Vagina (tissue), 2 donors: ENCODE data around the gene TRIM72. TPM values are rescaled to one million over a fixed set of nuclear protein-coding genes. Genes with fewer than 3 reads are reported as not detected.

Experiments used
- DNase-seq, 2 donors: peaks; one replicate each; pipeline ENCODE4 v3.0.0-alpha.2; 2017; ENCODE audit errors: extremely low spot score in 2 of 2
- H3K27ac ChIP-seq: fragments of 200-600 bp; sonication (generic); one replicate; pipeline ENCODE4 v1.5.1; 2019
- H3K27me3 ChIP-seq: fragments of 200-600 bp; sonication (generic); one replicate; pipeline ENCODE4 v1.5.1; 2019
- H3K36me3 ChIP-seq, 2 donors: fragments of 200-600 bp; sonication (generic); one replicate each; pipeline ENCODE4 v1.5.1; 2017 to 2019
- H3K4me1 ChIP-seq: fragments of 200-600 bp; sonication (generic); one replicate; pipeline ENCODE4 v1.5.1; 2019
- H3K4me3 ChIP-seq, 2 donors: fragments of 200-600 bp; sonication (generic); 1 replicate in 1 of 2; 2 replicates in 1 of 2; pipeline ENCODE4 v1.5.1; 2016 to 2019
- H3K9me3 ChIP-seq: fragments of 200-600 bp; sonication (generic); one replicate; pipeline ENCODE4 v1.5.1; 2019
- CTCF ChIP-seq, 3 experiments: fragments of 450-650 bp in 2 of 3; fragments of 200-600 bp in 1 of 3; sonication (generic) in 1 of 3; IDR thresholded peaks; one replicate each; pipeline ENCODE4 v1.5.1; 2017 to 2019; ENCODE audit warnings: antibody characterized with exemption in 3 of 3, mild to moderate bottlenecking in 2 of 3, moderate library complexity in 2 of 3
- POLR2A ChIP-seq, 2 donors: fragments of 450-650 bp; IDR thresholded peaks; one replicate each; pipeline ENCODE4 v1.6.1; 2017; ENCODE audit warnings: antibody characterized with exemption in 2 of 2, mild to moderate bottlenecking in 2 of 2, moderate library complexity in 2 of 2
- POLR2AphosphoS5 ChIP-seq, 2 donors: sonication (generic); formaldehyde crosslinking; IDR thresholded peaks; one replicate each; pipeline ENCODE4 v1.9.0; 2017; ENCODE audit warnings: antibody characterized with exemption in 2 of 2, mild to moderate bottlenecking in 2 of 2, low read depth in 1 of 2; ENCODE audit not compliant: insufficient read depth in 1 of 2
- intact Hi-C: fragments of 100-400 bp; cut with DNase I; formaldehyde crosslinking; loops from one replicate; pipeline ENCODE4 v1.15.1; 2023
- total RNA-seq: library from RNA; depleted of rRNA; stranded (reverse); fragments of >200 nt; gene quantifications from one replicate; pipeline ENCODE4 v1.2.3, GENCODE V29; 2016

Gene TRIM72
- total RNA-seq, 1 donor from 2014 or later = not detected

GRCh38 chr16:31183432-31184428 lies 30.2 kb upstream of the TRIM72 start:
- intact Hi-C loops = loop anchor here (10.0 kb wide), 1 partner anchor 261 kb away; the partner anchor contains the start of gene ZNF843
- no peak for TF ChIP-seq POLR2AphosphoS5 (IDR thresholded peaks at IDR 0.05; ENCODE audit: insufficient read depth in 1 of 2, low read depth in 1 of 2)
- no peak for TF ChIP-seq POLR2A (IDR thresholded peaks at IDR 0.05)
- TF ChIP-seq CTCF (IDR thresholded peaks at IDR 0.05) = no peak
- DNase-seq = no peak
- peaks cover 42% of the 10 kb centered on the region for H3K4me1 ChIP-seq
- H3K36me3 ChIP-seq = peaks cover 4 to 65% of the 10 kb centered on the region in 2 donors
- no peaks in the 10 kb centered on the region for H3K9me3 ChIP-seq
- H3K27me3 ChIP-seq = no peaks in the 10 kb centered on the region
- H3K4me3 ChIP-seq = no peak overlapping the region
- no peak overlapping the region for H3K27ac ChIP-seq

GRCh38 chr16:31184888-31185287 lies 29.0 kb upstream of the TRIM72 start:
- Histone ChIP-seq H3K27me3 (no peaks in the 10 kb centered on the region), H3K36me3 (peaks cover 4 to 76% of the 10 kb centered on the region in 2 donors), H3K9me3 (no peaks in the 10 kb centered on the region), H3K4me3 (no peak overlapping the region), H3K4me1 (peaks cover 35% of the 10 kb centered on the region), H3K27ac (no peak overlapping the region)
- TF ChIP-seq POLR2AphosphoS5 (IDR thresholded peaks at IDR 0.05; ENCODE audit: insufficient read depth in 1 of 2, low read depth in 1 of 2) = no peak
- TF ChIP-seq POLR2A (IDR thresholded peaks at IDR 0.05) = no peak
- TF ChIP-seq CTCF (IDR thresholded peaks at IDR 0.05) = no peak
- intact Hi-C loops = loop anchor here (10.0 kb wide), 1 partner anchor 260 kb away; the partner anchor contains the start of gene ZNF843
- no peak for DNase-seq

- peaks cover 4 to 81% of the 10 kb centered on the region in 2 donors for H3K36me3 ChIP-seq
- H3K9me3 ChIP-seq = no peaks in the 10 kb centered on the region
- H3K4me3 ChIP-seq = no peak overlapping the region
- peaks cover 35% of the 10 kb centered on the region for H3K4me1 ChIP-seq
- H3K27me3 ChIP-seq = no peaks in the 10 kb centered on the region
- intact Hi-C loops = loop anchor here (10.0 kb wide), 1 partner anchor 259 kb away; the partner anchor contains the start of gene ZNF843
- TF ChIP-seq POLR2AphosphoS5 (IDR thresholded peaks at IDR 0.05; ENCODE audit: insufficient read depth in 1 of 2, low read depth in 1 of 2) = no peak
- TF ChIP-seq CTCF (IDR thresholded peaks at IDR 0.05) = no peak
- no peak for TF ChIP-seq POLR2A (IDR thresholded peaks at IDR 0.05)
- H3K27ac ChIP-seq = no peak overlapping the region
- DNase-seq = no peak
These were observed 28.6 kb upstream of the TRIM72 start for GRCh38 chr16:31185339-31185738.

GRCh38 chr16:31186176-31186575 lies 27.7 kb upstream of the TRIM72 start:
- no peak for DNase-seq
- Histone ChIP-seq H3K4me3 (no peak overlapping the region), H3K27me3 (no peaks in the 10 kb centered on the region), H3K36me3 (peaks cover 4 to 89% of the 10 kb centered on the region in 2 donors), H3K4me1 (peaks cover 34% of the 10 kb centered on the region), H3K27ac (no peak overlapping the region), H3K9me3 (no peaks in the 10 kb centered on the region)
- intact Hi-C loops = loop anchor here (10.0 kb wide), 1 partner anchor 259 kb away; the partner anchor contains the start of gene ZNF843
- TF ChIP-seq CTCF (IDR thresholded peaks at IDR 0.05) = no peak
